Fibroblast of lung (primary cell): Measurements from ENCODE around the gene FAM118A. TPM values are rescaled to one million over a fixed set of nuclear protein-coding genes. Genes with fewer than 3 reads are reported as not detected.
"Not testable (repeated sequence)": the region's sequence is repeated elsewhere in the genome, so short reads cannot be mapped to it uniquely, and the experiment has no call there.

ENCODE experiments used
- DNase-seq, 2 donors: peaks; one replicate each; pipeline versions ENCODE4 v3.0.0 to v3.0.0-alpha.2; 2010; ENCODE audit warnings: low read depth in 2 of 2
- H2AFZ ChIP-seq: 2 replicates; pipeline ENCODE4 v1.5.1; 2012; ENCODE audit warnings: low read length, control low read depth, inconsistent platforms
- H3K27ac ChIP-seq: 2 replicates; pipeline ENCODE4 v1.5.1; 2011; ENCODE audit warnings: low read length, control low read depth; ENCODE audit not compliant: insufficient read depth
- H3K27me3 ChIP-seq: 2 replicates; pipeline ENCODE4 v1.5.1; 2011; ENCODE audit warnings: mild to moderate bottlenecking, low read length; ENCODE audit not compliant: control insufficient read depth, insufficient read depth
- H3K36me3 ChIP-seq: 2 replicates; pipeline ENCODE4 v1.5.1; 2011; ENCODE audit warnings: low read length; ENCODE audit not compliant: control insufficient read depth, insufficient read depth
- H3K4me1 ChIP-seq: 2 replicates; pipeline ENCODE4 v1.5.1; 2011; ENCODE audit warnings: low read length; ENCODE audit not compliant: control insufficient read depth, insufficient read depth; ENCODE audit errors: extremely low read depth
- H3K4me2 ChIP-seq: 2 replicates; pipeline ENCODE4 v1.5.1; 2011; ENCODE audit warnings: low read length, control low read depth; ENCODE audit not compliant: insufficient read depth; ENCODE audit errors: extremely low read depth
- H3K4me3 ChIP-seq, 4 experiments: fragments of 200-600 bp in 1 of 4; sonication (generic) in 1 of 4; replicated peaks in 1 of 4; 2 replicates each; pipeline ENCODE4 v1.5.1; 2011 to 2016; ENCODE audit warnings: low read length in 4 of 4, low read depth in 3 of 4, mild to moderate bottlenecking in 3 of 4, control low read depth in 2 of 4, inconsistent platforms in 1 of 4, mixed read lengths in 1 of 4; ENCODE audit not compliant: insufficient read depth in 1 of 4; ENCODE audit errors: control extremely low read depth in 1 of 4
- H3K79me2 ChIP-seq: 2 replicates; pipeline ENCODE4 v1.5.1; 2012; ENCODE audit warnings: mild to moderate bottlenecking, low read length, inconsistent platforms; ENCODE audit not compliant: control insufficient read depth, insufficient read depth
- H3K9ac ChIP-seq: 2 replicates; pipeline ENCODE4 v1.5.1; 2011; ENCODE audit warnings: mild to moderate bottlenecking, low read length, control low read depth; ENCODE audit not compliant: insufficient read depth
- H3K9me3 ChIP-seq: 2 replicates; pipeline ENCODE4 v1.5.1; 2012; ENCODE audit warnings: low read depth, low read length; ENCODE audit not compliant: control insufficient read depth, insufficient read depth
- H4K20me1 ChIP-seq: 2 replicates; pipeline ENCODE4 v1.5.1; 2011; ENCODE audit warnings: low read length; ENCODE audit not compliant: control insufficient read depth, insufficient read depth; ENCODE audit errors: extremely low read depth
- CTCF ChIP-seq, 2 donors: IDR thresholded peaks in 1 of 2; conservative IDR thresholded peaks in 1 of 2; 1 replicate in 1 of 2; 2 replicates in 1 of 2; pipeline ENCODE4 v1.5.1; 2011 to 2012; ENCODE audit warnings: low read length in 2 of 2, control low read depth in 1 of 2, inconsistent platforms in 1 of 2, low read depth in 1 of 2, mild to moderate bottlenecking in 1 of 2
- EZH2 ChIP-seq: IDR thresholded peaks from 2 replicates; pipeline ENCODE4 v1.5.1; 2012; ENCODE audit warnings: low read length, control low read depth, mild to moderate bottlenecking; ENCODE audit errors: missing control alignments
- polyA minus RNA-seq: library from RNA; depleted of rRNA, polyadenylated mRNA; stranded (reverse); fragments of >200 nt; gene quantifications from 2 replicates; pipeline ENCODE4 v1.2.3, GENCODE V29; 2011; ENCODE audit warnings: low replicate concordance
- polyA plus RNA-seq, 2 donors: library from polyadenylated mRNA; depleted of rRNA in 1 of 2; stranded (reverse) in 1 of 2; unstranded in 1 of 2; fragments of >200 nt; gene quantifications; 2 replicates each; pipeline ENCODE4 v1.2.1, GENCODE V29; 2011 to 2012; ENCODE audit warnings: missing spikeins in 1 of 2
- total RNA-seq: library from RNA; depleted of rRNA; stranded (reverse); fragments of >200 nt; gene quantifications from 2 replicates; pipeline ENCODE4 v1.2.1, GENCODE V29; 2014

Gene FAM118A
- 16.5 and 23.4 TPM in 2 replicates for total RNA-seq
- 18.0 and 27.0 TPM in 2 replicates for polyA plus RNA-seq
- polyA plus RNA-seq (2012), result 12.6 and 15.4 TPM in 2 replicates
- polyA minus RNA-seq, result 5.0 and 13.8 TPM in 2 replicates

DNA sequence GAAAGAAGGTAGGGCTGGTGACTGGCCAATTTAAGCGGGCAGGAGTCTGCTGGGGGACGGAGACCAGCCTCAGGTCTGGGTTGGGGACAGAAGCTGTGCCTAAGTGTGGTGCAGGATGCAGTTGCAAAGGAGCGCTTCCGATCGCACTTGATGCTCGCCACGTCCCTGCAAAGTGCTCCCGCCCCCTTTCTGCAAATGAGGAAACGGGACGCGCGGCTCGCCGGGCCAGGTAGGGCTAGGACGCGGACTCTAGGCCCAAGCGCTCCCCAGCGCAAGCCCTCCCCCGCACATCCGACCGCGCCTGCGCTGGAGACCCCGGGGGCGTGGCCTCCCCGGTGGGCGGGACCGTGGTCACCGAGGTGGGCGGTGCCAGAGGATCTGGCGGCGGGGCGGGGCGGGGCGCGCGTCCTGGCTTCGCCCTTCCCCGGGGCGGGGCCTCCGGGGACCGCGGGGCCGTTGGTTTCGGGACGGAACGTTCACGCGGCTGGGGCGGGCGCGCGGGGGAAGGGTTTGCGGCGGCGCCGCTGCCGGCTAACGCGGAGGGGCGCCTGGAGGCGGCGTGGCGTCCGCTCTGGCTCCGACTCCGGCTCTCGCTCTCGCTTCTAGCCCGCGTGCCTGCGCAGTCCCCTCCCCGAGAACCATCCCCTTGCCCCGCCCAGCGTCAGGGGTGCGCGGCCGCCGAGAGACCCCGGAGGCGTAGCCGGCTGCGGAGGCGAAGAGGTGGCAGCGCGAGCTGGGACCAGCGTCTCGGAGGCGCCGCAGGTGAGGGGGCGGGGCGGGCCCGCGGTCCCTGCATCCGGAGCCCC, at the start of gene FAM118A:
TSS of gene FAM118A (plus strand) at position 513 of the 806 bp plus-strand sequence. CDS start 12,446 bp downstream, outside the sequence.
- H3K4me1 ChIP-seq, result peaks cover 4% of the 10 kb centered on the region
- no peaks in the 10 kb centered on the region for H3K27me3 ChIP-seq
- H4K20me1 ChIP-seq, result no peaks in the 10 kb centered on the region
- peak within 1 kb of the TSS; percentile 61 for H3K27ac ChIP-seq
- H3K9me3 ChIP-seq, result no peaks in the 10 kb centered on the region
- H3K4me3 ChIP-seq, result peak within 1 kb of the TSS; percentile 71 to 86 (median 80)
- H3K4me2 ChIP-seq, result peak within 1 kb of the TSS; percentile 88
- no peaks in the 10 kb centered on the region for H3K36me3 ChIP-seq
- peak within 1 kb of the TSS; percentile 84 for H2AFZ ChIP-seq
- H3K9ac ChIP-seq, result peak within 1 kb of the TSS; percentile 76
- peaks cover 8% of the 10 kb centered on the region for H3K79me2 ChIP-seq
- TF ChIP-seq CTCF (conservative IDR thresholded peaks at IDR 0.05 in 1 of 2, IDR thresholded peaks at IDR 0.05 in 1 of 2; ENCODE audit: low read depth in 1 of 2, low read length in 2 of 2), result no peak
- TF ChIP-seq EZH2, result no peak
- DNase-seq, result peak; percentile 82 to 90

- H3K4me2 ChIP-seq, H2AFZ ChIP-seq, H3K4me1 ChIP-seq, H3K9ac ChIP-seq, H4K20me1 ChIP-seq, H3K36me3 ChIP-seq, H3K79me2 ChIP-seq, H3K27me3 ChIP-seq, H3K27ac ChIP-seq, H3K9me3 ChIP-seq, H3K4me3 ChIP-seq, DNase-seq: not testable (repeated sequence)
These were observed 49.4 kb upstream of the FAM118A start for GRCh38 chr22:45260395-45260759.

DNA sequence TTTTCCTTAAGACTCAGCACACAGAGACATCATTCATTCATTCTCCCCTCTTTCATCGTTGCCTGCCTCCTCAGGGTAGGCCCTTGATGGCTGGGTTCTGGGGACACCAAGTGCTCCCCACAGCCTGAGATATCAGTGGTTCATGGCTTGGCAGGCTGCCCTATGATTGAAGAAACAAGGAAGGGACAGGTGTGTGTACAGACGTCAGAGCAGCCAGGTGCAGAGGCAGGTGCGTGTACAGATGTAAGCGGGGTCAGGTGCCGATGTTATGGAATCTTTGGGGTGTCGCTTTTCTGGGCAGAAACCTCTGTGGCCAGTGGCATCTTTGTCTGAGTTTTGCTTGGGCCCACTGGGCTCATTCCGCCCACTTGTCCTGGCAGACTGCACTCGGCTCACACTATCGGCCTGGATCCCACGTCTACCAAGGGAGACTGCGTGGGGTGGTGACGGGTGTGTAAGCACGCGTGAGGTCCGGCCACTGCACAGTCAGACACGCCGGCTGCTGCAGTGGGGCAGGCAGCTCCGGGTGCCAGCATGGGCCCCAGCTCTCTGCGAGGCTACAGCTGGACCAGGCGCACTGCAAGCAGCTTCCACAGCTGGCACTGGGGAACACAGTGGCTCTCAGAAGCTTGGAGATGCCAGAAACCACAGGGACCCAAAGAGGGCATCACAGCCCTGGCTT, 48.2 kb upstream of the FAM118A start:
- Histone ChIP-seq H3K4me3 (no peak overlapping the region), H3K4me2 (no peak overlapping the region), H3K9ac (no peak overlapping the region), H3K27me3 (peaks cover 2% of the 10 kb centered on the region), H3K27ac (no peak overlapping the region), H4K20me1 (no peaks in the 10 kb centered on the region), H3K4me1 (no peaks in the 10 kb centered on the region), H3K36me3 (no peaks in the 10 kb centered on the region), H2AFZ (no peak overlapping the region), H3K9me3 (no peaks in the 10 kb centered on the region), H3K79me2 (no peaks in the 10 kb centered on the region)
- no peak for DNase-seq
- no peak for TF ChIP-seq EZH2
- TF ChIP-seq CTCF (conservative IDR thresholded peaks at IDR 0.05 in 1 of 2, IDR thresholded peaks at IDR 0.05 in 1 of 2; ENCODE audit: low read depth in 1 of 2, low read length in 2 of 2), result no peak
